Activated T-cell treated with anti-CD3 and anti-CD28 coated beads, Interleukin-2, amount 50 U/mL, for 72 hours (primary cell): ENCODE measurements around the gene SLC4A1. TPM values are rescaled to one million over a fixed set of nuclear protein-coding genes. Genes with fewer than 3 reads are reported as not detected.
A peak's percentile ranks its signal among the peaks of the same experiment; 100 is the strongest.
"Not testable (repeated sequence)": the region's sequence is repeated elsewhere in the genome, so short reads cannot be mapped to it uniquely, and the experiment has no call there.

Source experiments
- ATAC-seq, 2 donors: fragments of 150-1000 bp; cut with Tn5 transposase; replicated peaks in 1 of 2; 2 replicates each; pipeline ENCODE4 v1.10.0; 2021; ENCODE audit warnings: moderate library complexity in 2 of 2, mild to moderate bottlenecking in 1 of 2
- DNase-seq, 2 donors: peaks; one replicate each; pipeline ENCODE4 v3.0.0; 2021 to 2022; ENCODE audit warnings: mixed read lengths in 1 of 2
- H3K27ac Mint-ChIP-seq: one replicate; pipeline ENCODE4 v1.8.0; 2022; ENCODE audit warnings: mild to moderate bottlenecking, moderate library complexity, mixed read lengths
- H3K27me3 Mint-ChIP-seq: one replicate; pipeline ENCODE4 v1.8.0; 2022; ENCODE audit warnings: low read depth, mixed read lengths
- H3K36me3 Mint-ChIP-seq, 2 donors: one replicate each; pipeline ENCODE4 v1.8.0; 2022; ENCODE audit warnings: mixed read lengths in 2 of 2, mild to moderate bottlenecking in 1 of 2; ENCODE audit not compliant: insufficient read depth in 2 of 2
- H3K4me1 Mint-ChIP-seq: one replicate; pipeline ENCODE4 v1.8.0; 2022; ENCODE audit warnings: low read depth, mixed read lengths
- H3K4me3 Mint-ChIP-seq, 2 donors: one replicate each; pipeline ENCODE4 v1.8.0; 2022; ENCODE audit warnings: mild to moderate bottlenecking in 2 of 2, mixed read lengths in 2 of 2, moderate library complexity in 2 of 2
- H3K9me3 Mint-ChIP-seq, 2 donors: one replicate each; pipeline ENCODE4 v1.8.0; 2022; ENCODE audit warnings: mixed read lengths in 2 of 2
- total RNA-seq, 2 donors: library from RNA; stranded (reverse); gene quantifications; one replicate each; pipeline ENCODE4 v1.2.3, GENCODE V29; 2022

The SLC4A1 gene
- total RNA-seq, 2 donors from 2014 or later, result not detected

- not testable (repeated sequence) for DNase-seq, H3K9me3 Mint-ChIP-seq, H3K4me3 Mint-ChIP-seq, H3K36me3 Mint-ChIP-seq, H3K27me3 Mint-ChIP-seq, H3K27ac Mint-ChIP-seq, ATAC-seq
- peaks cover 12% of the 10 kb centered on the region for H3K4me1 Mint-ChIP-seq
Measured at GRCh38 chr17:44237886-44238285, 30.0 kb downstream of the SLC4A1 start.

GRCh38 chr17:44236444-44236991 is 31.4 kb downstream of the SLC4A1 start:
- peaks cover 12% of the 10 kb centered on the region for H3K4me1 Mint-ChIP-seq
- ATAC-seq (peak in 1 of 2 donors; percentile 35), DNase-seq (no peak)
- H3K36me3 Mint-ChIP-seq, result no peaks in the 10 kb centered on the region
- no peak overlapping the region for H3K27ac Mint-ChIP-seq
- no peak overlapping the region for H3K4me3 Mint-ChIP-seq
- no peaks in the 10 kb centered on the region for H3K27me3 Mint-ChIP-seq
- H3K9me3 Mint-ChIP-seq, result no peaks in the 10 kb centered on the region

- Mint-ChIP-seq H3K36me3 (no peaks in the 10 kb centered on the region), H3K27me3 (no peaks in the 10 kb centered on the region), H3K4me1 (peaks cover 12% of the 10 kb centered on the region), H3K4me3 (no peak overlapping the region), H3K27ac (no peak overlapping the region), H3K9me3 (no peaks in the 10 kb centered on the region)
- no peak for ATAC-seq
- DNase-seq, result no peak
Measured at GRCh38 chr17:44235583-44235936, 32.4 kb downstream of the SLC4A1 start.

DNA sequence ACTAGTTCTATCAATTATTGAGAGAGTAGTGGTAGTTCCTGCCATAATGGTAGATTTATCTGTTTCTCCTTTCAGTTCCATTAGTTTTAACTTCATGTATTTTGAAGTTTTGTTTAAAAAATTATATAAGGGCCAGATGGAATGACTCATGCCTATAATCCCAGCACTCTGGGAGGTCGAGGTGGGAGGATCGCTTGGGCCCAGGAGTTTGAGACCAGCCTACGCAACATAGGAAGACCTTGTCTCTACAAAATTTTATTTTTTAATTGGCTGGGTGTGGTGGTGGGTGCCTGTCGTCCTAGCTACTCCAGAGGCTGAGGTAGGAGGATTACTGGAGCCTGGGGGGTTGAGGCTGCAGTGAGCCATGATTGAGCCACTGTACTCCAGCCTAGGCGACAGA is 34.4 kb downstream of the SLC4A1 start:
- H3K4me3 Mint-ChIP-seq, result no peak overlapping the region
- DNase-seq, result no peak
- H3K9me3 Mint-ChIP-seq, result no peaks in the 10 kb centered on the region
- peaks cover 12% of the 10 kb centered on the region for H3K4me1 Mint-ChIP-seq
- no peak for ATAC-seq
- no peaks in the 10 kb centered on the region for H3K27me3 Mint-ChIP-seq
- no peak overlapping the region for H3K27ac Mint-ChIP-seq
- H3K36me3 Mint-ChIP-seq, result no peaks in the 10 kb centered on the region

DNA sequence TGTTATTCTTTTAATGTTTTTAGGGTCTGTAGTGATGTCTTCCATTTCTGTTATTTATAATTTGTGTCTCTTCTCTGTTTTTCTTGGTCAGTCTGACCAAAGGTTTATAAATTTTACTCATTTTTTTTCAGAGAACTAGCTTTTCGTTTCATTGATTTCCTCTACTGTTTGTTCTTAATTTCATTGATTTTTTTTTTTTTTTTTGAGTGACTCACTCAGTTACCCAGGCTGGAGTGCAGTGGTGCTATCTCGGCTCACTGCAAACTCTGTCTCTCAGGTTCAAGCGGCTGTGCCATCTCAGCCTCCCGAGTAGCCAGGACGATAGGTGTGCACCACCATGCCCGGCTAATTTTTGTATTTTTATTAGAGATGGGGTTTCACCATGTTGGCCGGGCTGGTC is 35.9 kb downstream of the SLC4A1 start:
- ATAC-seq (no peak), DNase-seq (no peak)
- Mint-ChIP-seq H3K36me3 (no peaks in the 10 kb centered on the region), H3K4me1 (peaks cover 12% of the 10 kb centered on the region), H3K4me3 (no peak overlapping the region), H3K27ac (no peak overlapping the region), H3K9me3 (no peaks in the 10 kb centered on the region), H3K27me3 (no peaks in the 10 kb centered on the region)

- Mint-ChIP-seq H3K4me1 (peaks cover 5% of the 10 kb centered on the region), H3K4me3 (no peak overlapping the region), H3K27ac (no peak overlapping the region), H3K9me3 (no peaks in the 10 kb centered on the region), H3K36me3 (no peaks in the 10 kb centered on the region), H3K27me3 (no peaks in the 10 kb centered on the region)
- ATAC-seq (no peak), DNase-seq (no peak)
Measured at GRCh38 chr17:44230140-44230539, 37.8 kb downstream of the SLC4A1 start.

- DNase-seq (no peak), ATAC-seq (no peak)
- Mint-ChIP-seq H3K4me3 (no peak overlapping the region), H3K27ac (no peak overlapping the region), H3K36me3 (no peaks in the 10 kb centered on the region), H3K27me3 (no peaks in the 10 kb centered on the region), H3K9me3 (no peaks in the 10 kb centered on the region), H3K4me1 (no peaks in the 10 kb centered on the region)
Measured at GRCh38 chr17:44229090-44229489, 38.8 kb downstream of the SLC4A1 start.

DNA sequence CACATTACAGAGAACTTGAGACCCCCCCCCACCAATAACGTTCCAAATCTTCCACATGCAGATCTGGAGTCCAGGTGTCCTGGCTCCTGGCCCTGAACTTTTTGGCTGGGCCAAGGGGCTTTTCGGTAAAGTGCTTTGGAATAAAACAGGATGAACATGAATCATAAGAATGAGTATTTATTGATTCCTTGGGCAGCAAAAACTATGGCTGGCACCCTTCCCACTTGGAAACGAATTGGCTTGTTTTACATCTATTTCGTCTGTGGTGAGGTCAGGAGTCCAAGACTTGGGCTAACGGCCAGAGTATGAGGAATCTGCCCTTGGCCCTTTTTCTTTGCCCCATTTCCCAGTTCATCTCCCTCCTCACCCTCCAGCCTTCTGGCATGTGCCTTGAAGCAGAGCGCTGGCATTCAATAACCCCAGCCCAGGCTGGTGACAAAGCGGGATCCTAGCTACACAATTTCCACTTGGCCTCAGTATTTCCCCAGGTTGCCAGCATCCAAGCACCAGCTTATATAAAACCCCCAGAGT is 44.3 kb downstream of the SLC4A1 start:
- Mint-ChIP-seq H3K36me3 (peaks cover 4 to 6% of the 10 kb centered on the region in 2 donors), H3K27ac (no peak overlapping the region), H3K4me1 (peaks cover 14% of the 10 kb centered on the region), H3K9me3 (no peaks in the 10 kb centered on the region), H3K27me3 (no peaks in the 10 kb centered on the region), H3K4me3 (no peak overlapping the region)
- DNase-seq (no peak), ATAC-seq (no peak)

- peak overlapping the region; percentile 95 for H3K27ac Mint-ChIP-seq
- H3K9me3 Mint-ChIP-seq, result no peaks in the 10 kb centered on the region
- no peaks in the 10 kb centered on the region for H3K27me3 Mint-ChIP-seq
- H3K36me3 Mint-ChIP-seq, result peaks cover 4 to 6% of the 10 kb centered on the region in 2 donors
- H3K4me1 Mint-ChIP-seq, result peaks cover 20% of the 10 kb centered on the region
- H3K4me3 Mint-ChIP-seq, result peak overlapping the region; percentile 93
- no peak for ATAC-seq
- DNase-seq, result peak; percentile 55 to 63
Measured at GRCh38 chr17:44222112-44222869, 45.6 kb downstream of the SLC4A1 start.

- peak overlapping the region; percentile 93 for H3K4me3 Mint-ChIP-seq
- peak overlapping the region; percentile 95 for H3K27ac Mint-ChIP-seq
- peak in 1 of 2 donors; percentile 40 for DNase-seq
- peaks cover 25% of the 10 kb centered on the region for H3K4me1 Mint-ChIP-seq
- ATAC-seq, result no peak
- H3K9me3 Mint-ChIP-seq, result no peaks in the 10 kb centered on the region
- H3K36me3 Mint-ChIP-seq, result peaks cover 5 to 7% of the 10 kb centered on the region in 2 donors
- H3K27me3 Mint-ChIP-seq, result no peaks in the 10 kb centered on the region
Measured at GRCh38 chr17:44221862-44222111, 46.1 kb downstream of the SLC4A1 start.

- Mint-ChIP-seq H3K27ac (peak overlapping the region; percentile 77), H3K4me3 (peak overlapping the region; percentile 93), H3K9me3 (no peaks in the 10 kb centered on the region), H3K27me3 (no peaks in the 10 kb centered on the region), H3K4me1 (peaks cover 30% of the 10 kb centered on the region), H3K36me3 (peaks cover 7% of the 10 kb centered on the region in 2 donors)
- ATAC-seq (peak; percentile 33 to 39), DNase-seq (peak; percentile 72 to 85)
Measured at GRCh38 chr17:44221084-44221861, 46.7 kb downstream of the SLC4A1 start.

GRCh38 chr17:44220213-44221083 is 47.5 kb downstream of the SLC4A1 start:
- H3K27ac Mint-ChIP-seq, result peak overlapping the region; percentile 99
- H3K27me3 Mint-ChIP-seq, result no peaks in the 10 kb centered on the region
- H3K9me3 Mint-ChIP-seq, result no peaks in the 10 kb centered on the region
- peak overlapping the region; percentile 93 to 96 for H3K4me3 Mint-ChIP-seq
- DNase-seq, result peak; percentile 61
- peak; percentile 24 to 30 for ATAC-seq
- H3K4me1 Mint-ChIP-seq, result peaks cover 39% of the 10 kb centered on the region
- H3K36me3 Mint-ChIP-seq, result peaks cover 7 to 11% of the 10 kb centered on the region in 2 donors
